ENCODE results near the gene C3orf22. TPM values are rescaled to one million over a fixed set of nuclear protein-coding genes. Genes with fewer than 3 reads are reported as not detected.

C3orf22 gene
- total RNA-seq, 1 donor from 2014 or later = not detected

DNA sequence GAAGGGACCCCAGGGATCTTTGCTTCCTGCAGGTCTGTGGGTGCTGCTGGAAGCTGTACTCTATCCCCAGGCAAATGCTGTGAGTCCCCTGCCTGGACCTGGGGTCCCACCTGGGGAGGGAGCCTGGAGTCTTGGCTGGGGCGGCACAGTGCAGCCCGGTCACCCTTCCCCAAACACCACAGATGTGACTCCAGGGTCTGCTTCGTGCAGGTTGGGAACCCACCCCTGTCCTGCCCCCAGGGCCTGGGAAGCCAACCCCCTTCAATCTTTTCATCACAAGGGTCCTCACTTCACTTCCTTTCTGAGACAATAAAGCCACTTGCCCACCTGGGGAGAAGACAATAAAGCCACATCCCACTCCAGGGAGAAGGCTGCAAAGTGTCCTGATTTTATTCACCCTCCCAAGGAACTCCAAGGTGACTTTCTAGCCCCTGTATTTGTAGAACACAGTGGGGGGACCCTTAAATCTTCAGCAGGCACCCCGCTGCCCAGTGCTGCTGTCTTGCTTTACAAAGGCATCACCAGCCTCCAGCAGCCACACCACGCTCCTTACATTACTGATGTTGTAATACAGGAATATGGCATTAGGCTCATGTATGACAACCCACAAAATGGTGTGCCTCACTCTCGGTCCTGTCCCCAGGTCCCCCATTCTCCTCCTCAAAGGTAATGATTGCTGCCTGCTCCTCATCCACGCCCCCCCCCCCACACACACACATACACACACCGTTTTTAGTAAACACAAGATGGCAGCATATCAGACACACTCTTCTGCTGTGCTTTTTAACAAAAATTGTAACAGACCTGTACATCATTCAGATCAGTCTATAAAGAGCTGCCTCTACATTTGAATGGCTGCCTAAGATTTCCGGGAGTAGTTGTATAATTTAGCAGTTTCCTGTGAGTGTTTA is 9.9 kb downstream of the C3orf22 start:
- no peak overlapping the region for H3K4me3 Mint-ChIP-seq
- H3K36me3 Mint-ChIP-seq (ENCODE audit: low read depth) = no peaks in the 10 kb centered on the region
- TF ChIP-seq, protein P1, sequence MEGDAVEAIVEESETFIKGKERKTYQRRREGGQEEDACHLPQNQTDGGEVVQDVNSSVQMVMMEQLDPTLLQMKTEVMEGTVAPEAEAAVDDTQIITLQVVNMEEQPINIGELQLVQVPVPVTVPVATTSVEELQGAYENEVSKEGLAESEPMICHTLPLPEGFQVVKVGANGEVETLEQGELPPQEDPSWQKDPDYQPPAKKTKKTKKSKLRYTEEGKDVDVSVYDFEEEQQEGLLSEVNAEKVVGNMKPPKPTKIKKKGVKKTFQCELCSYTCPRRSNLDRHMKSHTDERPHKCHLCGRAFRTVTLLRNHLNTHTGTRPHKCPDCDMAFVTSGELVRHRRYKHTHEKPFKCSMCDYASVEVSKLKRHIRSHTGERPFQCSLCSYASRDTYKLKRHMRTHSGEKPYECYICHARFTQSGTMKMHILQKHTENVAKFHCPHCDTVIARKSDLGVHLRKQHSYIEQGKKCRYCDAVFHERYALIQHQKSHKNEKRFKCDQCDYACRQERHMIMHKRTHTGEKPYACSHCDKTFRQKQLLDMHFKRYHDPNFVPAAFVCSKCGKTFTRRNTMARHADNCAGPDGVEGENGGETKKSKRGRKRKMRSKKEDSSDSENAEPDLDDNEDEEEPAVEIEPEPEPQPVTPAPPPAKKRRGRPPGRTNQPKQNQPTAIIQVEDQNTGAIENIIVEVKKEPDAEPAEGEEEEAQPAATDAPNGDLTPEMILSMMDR (conservative IDR thresholded peaks at IDR 0.05) = no peak
- peaks cover 5% of the 10 kb centered on the region for H3K4me1 Mint-ChIP-seq
- no peak overlapping the region for H3K27ac Mint-ChIP-seq (ENCODE audit: unreplicated experiment)
- H3K27me3 Mint-ChIP-seq (ENCODE audit: low read depth) = no peaks in the 10 kb centered on the region
- H3K9me3 Mint-ChIP-seq = no peaks in the 10 kb centered on the region
- DNase-seq (ENCODE audit: low read depth, low spot score) = no peak

DNA sequence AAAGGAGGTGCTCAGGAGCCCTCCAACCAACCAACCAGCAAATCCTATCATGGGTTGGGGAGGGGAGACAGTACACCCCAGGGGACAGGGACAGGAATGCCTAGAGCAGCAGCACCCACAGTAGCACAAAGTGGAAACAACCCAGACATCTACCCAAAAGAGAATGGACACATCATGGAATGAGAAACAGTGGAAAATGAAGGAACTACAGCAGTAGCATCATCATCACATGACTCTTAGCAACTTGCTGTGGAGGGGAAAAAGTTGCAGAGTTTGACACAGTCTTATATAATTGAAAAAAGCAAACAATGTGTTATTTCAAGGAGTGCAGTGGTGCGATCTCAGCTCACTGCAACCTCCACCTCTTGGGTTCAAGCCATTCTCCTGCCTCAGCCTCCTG is 11.0 kb downstream of the C3orf22 start:
- TF ChIP-seq, protein P1 (conservative IDR thresholded peaks at IDR 0.05) = no peak
- Mint-ChIP-seq H3K4me3 (no peak overlapping the region), H3K9me3 (no peaks in the 10 kb centered on the region), H3K27me3 (ENCODE audit: low read depth) (no peaks in the 10 kb centered on the region), H3K27ac (ENCODE audit: unreplicated experiment) (no peak overlapping the region), H3K36me3 (ENCODE audit: low read depth) (no peaks in the 10 kb centered on the region), H3K4me1 (peaks cover 5% of the 10 kb centered on the region)
- no peak for DNase-seq (ENCODE audit: low read depth, low spot score)

DNA sequence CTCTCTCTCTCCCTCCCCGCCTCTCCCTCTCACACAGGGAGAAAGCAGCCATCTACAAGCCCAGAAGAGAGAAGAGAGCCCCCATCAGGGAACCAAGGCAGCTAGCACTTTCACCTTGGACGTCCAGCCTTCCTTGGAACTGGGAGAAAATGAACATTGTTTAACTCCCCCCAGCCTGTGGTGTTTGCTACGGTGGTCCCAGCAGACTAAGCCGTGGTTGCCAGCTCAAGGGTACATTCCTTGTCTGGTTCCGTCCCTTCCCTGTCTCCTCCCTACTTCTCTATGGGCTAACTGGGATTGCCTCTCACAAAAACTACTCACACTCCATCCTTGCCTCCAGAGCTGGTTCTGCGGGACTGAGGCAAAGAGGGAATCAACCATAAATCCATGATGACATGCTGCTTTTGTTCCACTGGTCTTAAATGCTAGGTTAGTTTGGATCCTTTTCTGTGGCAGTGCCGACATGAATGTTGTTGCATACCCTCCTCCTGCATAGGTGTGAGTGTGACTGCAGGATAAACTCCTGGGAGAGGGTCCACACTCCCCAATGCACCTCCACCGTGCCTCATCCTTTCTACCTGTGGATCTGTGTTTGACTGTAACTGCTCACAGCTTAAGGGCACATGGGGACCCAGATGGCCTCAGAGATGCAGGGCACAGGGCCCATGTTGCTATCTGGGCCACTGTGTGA is 12.0 kb downstream of the C3orf22 start:
- no peaks in the 10 kb centered on the region for H3K27me3 Mint-ChIP-seq (ENCODE audit: low read depth)
- peaks cover 5% of the 10 kb centered on the region for H3K4me1 Mint-ChIP-seq
- no peak overlapping the region for H3K27ac Mint-ChIP-seq (ENCODE audit: unreplicated experiment)
- DNase-seq (ENCODE audit: low read depth, low spot score) = no peak
- no peaks in the 10 kb centered on the region for H3K9me3 Mint-ChIP-seq
- no peak overlapping the region for H3K4me3 Mint-ChIP-seq
- H3K36me3 Mint-ChIP-seq (ENCODE audit: low read depth) = no peaks in the 10 kb centered on the region
- TF ChIP-seq, protein P1 (conservative IDR thresholded peaks at IDR 0.05) = no peak

DNA sequence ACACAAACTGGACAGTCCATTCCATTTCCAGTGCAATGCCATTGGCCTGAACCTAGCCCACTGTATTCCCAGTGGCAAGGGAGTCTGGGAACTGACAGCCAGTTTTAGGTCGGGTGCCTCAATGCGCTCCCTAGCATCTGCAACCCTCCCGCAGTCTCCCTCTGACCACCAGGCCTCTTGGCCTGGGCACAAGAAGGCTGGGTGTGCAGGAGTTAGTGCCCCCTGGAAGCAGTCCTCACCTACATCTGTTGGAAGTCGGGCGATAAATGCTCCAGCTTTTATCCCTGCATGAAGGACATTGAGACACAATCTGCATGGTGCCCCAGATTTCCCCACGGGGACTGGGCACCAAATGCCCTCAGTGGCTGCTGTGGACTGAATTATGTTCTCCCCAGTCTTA is 12.7 kb downstream of the C3orf22 start:
- DNase-seq (ENCODE audit: low read depth, low spot score) = no peak
- no peak overlapping the region for H3K27ac Mint-ChIP-seq (ENCODE audit: unreplicated experiment)
- TF ChIP-seq, protein P1 (conservative IDR thresholded peaks at IDR 0.05) = no peak

DNA sequence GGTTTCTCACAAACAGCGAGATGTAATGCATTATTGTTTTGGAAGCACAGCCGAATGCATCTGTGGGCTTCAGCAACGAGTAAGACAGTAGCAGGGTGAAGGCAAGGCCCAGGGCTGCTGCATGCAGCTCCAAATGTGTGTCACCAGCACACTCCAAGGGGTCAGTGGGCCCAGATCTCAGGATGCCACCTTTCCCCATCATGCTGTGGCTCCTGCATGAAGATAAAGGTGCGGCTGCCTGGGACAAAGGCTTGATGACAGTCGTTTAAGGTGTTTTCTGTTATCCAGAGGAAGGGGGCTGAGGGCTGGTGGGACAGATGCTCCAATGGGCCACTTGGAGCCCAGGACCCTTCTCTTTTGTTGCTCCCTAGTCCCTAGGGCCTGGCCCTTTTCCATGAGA is 13.2 kb downstream of the C3orf22 start:
- Mint-ChIP-seq H3K4me3 (no peak overlapping the region), H3K36me3 (ENCODE audit: low read depth) (no peaks in the 10 kb centered on the region), H3K9me3 (no peaks in the 10 kb centered on the region), H3K27me3 (ENCODE audit: low read depth) (no peaks in the 10 kb centered on the region), H3K4me1 (peaks cover 5% of the 10 kb centered on the region), H3K27ac (ENCODE audit: unreplicated experiment) (peak overlapping the region; percentile 75)
- no peak for DNase-seq (ENCODE audit: low read depth, low spot score)
- TF ChIP-seq, protein P1 (conservative IDR thresholded peaks at IDR 0.05) = no peak

More for the DNA sequence above, 12.7 kb downstream of the C3orf22 start:
- Mint-ChIP-seq H3K9me3 (no peaks in the 10 kb centered on the region), H3K27me3 (ENCODE audit: low read depth) (no peaks in the 10 kb centered on the region), H3K4me1 (peaks cover 5% of the 10 kb centered on the region), H3K36me3 (ENCODE audit: low read depth) (no peaks in the 10 kb centered on the region), H3K4me3 (no peak overlapping the region)
